ENCODE results near the gene EVC.
A peak's percentile ranks its signal among the peaks of the same experiment; 100 is the strongest.

The EVC gene

DNA sequence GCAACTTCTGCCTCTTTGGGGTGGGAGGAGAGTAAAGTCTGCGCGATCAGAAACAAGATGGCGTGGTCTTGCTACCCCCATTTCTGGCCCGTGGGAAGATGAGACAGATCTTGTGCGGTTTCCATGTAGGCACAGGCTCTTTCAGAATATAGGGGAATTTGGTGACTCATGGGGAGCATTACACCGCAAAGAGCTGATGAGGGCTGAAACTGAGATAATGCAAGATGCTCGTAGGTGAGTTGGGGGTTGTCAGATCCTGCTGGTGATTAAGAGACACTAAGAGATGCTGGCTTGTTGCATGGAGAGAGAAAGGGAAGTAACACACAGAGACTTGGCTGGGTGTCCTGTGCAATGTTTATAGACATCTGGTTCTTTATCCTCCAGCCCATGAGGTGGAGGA is 1.5 kb downstream of the EVC start:
- TF ChIP-seq, protein P1, sequence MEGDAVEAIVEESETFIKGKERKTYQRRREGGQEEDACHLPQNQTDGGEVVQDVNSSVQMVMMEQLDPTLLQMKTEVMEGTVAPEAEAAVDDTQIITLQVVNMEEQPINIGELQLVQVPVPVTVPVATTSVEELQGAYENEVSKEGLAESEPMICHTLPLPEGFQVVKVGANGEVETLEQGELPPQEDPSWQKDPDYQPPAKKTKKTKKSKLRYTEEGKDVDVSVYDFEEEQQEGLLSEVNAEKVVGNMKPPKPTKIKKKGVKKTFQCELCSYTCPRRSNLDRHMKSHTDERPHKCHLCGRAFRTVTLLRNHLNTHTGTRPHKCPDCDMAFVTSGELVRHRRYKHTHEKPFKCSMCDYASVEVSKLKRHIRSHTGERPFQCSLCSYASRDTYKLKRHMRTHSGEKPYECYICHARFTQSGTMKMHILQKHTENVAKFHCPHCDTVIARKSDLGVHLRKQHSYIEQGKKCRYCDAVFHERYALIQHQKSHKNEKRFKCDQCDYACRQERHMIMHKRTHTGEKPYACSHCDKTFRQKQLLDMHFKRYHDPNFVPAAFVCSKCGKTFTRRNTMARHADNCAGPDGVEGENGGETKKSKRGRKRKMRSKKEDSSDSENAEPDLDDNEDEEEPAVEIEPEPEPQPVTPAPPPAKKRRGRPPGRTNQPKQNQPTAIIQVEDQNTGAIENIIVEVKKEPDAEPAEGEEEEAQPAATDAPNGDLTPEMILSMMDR (IDR thresholded peaks at IDR 0.05; ENCODE audit: insufficient read depth, low read depth, low read length, missing control alignments) = no peak
- peak; percentile 70 for DNase-seq (ENCODE audit: low read depth)
- no peak overlapping the region for H3K4me3 ChIP-seq (ENCODE audit: low read depth, low read length)

DNA sequence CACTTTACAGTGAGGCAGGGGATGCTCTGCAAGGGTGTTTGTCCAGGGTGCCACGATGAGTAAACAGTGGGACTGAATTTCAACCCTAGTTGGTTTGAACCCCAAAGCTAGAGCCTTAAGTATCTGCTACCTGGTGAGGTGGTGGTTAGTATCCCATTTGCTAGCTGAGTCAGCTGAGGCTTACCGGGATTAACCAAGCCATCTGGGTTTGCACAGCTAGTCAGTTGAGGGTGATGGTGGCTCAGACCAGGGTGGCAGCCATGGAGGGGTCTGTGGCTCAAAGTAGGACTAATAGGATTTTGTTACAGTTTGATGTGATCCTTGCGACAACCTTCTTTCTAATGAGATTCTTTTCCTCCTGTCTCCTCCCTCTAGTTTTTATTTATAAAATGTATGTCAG is 1.9 kb downstream of the EVC start:
- H3K4me3 ChIP-seq (ENCODE audit: low read depth, low read length) = no peak overlapping the region
- TF ChIP-seq, protein P1 (IDR thresholded peaks at IDR 0.05; ENCODE audit: insufficient read depth, low read depth, low read length, missing control alignments) = no peak
- DNase-seq (ENCODE audit: low read depth) = no peak

DNA sequence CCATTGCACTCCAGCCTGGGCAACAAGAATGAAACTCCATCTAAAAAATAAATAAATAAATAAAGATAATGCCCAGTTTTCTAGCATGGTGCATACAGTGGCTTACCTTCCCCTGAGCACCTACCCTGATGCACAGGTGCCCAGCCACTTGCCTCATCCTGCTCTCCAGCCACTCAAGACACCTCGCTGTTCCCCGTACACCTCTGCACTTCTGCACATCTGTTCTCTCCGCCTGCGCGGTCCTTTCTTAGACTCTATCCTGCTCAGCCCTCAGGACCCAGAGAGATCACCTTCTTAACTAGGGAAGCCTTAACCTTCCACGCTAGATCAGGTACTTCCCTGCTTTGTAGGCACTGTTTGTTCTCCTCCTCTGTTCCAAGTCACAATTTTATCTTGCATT is 2.9 kb downstream of the EVC start:
- TF ChIP-seq, protein P1 (IDR thresholded peaks at IDR 0.05; ENCODE audit: insufficient read depth, low read depth, low read length, missing control alignments) = no peak
- H3K4me3 ChIP-seq (ENCODE audit: low read depth, low read length) = no peak overlapping the region
- DNase-seq (ENCODE audit: low read depth) = no peak

DNA sequence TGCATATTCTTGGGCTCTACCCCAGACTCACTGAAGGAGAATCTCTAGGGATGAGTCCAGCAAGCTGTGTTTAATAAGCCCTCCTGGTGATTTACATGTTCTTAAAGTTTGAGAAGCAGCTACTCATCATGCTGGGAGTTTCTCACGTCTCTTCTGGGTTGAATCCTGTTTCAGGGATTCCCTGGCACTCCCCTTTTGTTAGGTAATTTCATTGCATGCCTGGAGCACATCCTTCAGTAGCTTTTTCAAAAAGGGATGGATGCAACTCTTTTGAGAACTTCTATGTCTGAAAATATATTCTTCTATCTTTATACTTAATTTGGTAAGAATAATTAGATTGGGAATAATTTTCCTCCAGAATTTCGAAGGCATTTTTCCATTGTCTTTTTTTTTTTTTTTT is 4.4 kb downstream of the EVC start:
- TF ChIP-seq, protein P1 (IDR thresholded peaks at IDR 0.05; ENCODE audit: insufficient read depth, low read depth, low read length, missing control alignments) = no peak
- no peak overlapping the region for H3K4me3 ChIP-seq (ENCODE audit: low read depth, low read length)
- no peak for DNase-seq (ENCODE audit: low read depth)

DNA sequence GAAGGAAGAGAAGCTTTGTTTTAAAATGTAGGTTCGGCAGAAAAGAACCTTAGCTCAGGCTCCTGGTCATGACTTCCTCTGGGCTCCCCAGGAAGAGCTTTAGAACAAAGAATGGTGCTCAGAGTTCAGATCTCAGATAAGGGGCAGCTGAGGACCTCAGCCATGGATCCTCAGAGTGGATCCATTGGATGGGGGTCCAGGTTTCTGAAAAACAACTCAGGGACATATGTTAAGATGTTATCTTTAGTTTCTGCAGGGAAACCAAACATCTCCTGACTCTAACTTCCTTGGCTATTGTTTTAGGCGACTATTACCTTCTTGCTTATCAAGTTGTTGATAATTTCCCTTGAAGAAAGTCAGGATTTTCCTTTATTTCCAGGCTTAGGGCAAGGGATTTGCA is 5.4 kb downstream of the EVC start:
- TF ChIP-seq, protein P1 (IDR thresholded peaks at IDR 0.05; ENCODE audit: insufficient read depth, low read depth, low read length, missing control alignments) = no peak
- no peak overlapping the region for H3K4me3 ChIP-seq (ENCODE audit: low read depth, low read length)
- DNase-seq (ENCODE audit: low read depth) = no peak

DNA sequence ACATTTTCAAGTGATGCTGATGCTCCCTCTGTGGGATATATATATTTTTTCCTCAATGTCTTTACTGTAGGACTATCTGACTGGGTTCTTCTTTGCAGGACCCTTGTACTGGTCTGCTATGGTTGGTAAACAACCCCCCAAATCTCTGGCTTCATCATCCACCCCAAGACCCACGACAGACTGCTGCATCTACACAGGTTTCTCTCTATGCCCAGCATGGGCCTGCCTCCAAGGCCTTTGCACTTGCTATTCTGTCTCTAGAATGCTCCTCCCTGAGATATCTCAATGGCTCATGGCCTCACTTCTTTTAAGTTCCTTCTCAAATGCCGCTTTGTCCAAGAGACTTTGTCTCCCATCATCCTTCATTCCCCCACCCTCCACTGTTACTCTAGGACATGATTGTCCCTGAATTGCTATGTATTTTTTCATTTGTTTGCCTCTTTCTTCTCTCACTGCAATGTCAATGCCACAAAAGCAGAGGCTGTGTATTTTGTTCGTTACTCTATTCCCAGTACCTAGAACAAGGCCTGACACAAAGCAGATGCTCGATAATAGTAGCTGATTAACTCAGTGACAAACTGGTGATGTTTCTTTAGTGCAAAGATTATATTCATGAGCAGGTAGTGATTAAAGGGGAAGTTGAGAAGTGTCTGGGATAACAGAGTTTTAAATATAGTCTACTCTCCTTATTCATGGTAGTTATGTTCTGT is 6.6 kb downstream of the EVC start:
- TF ChIP-seq, protein P1 (IDR thresholded peaks at IDR 0.05; ENCODE audit: insufficient read depth, low read depth, low read length, missing control alignments) = no peak
- DNase-seq (ENCODE audit: low read depth) = no peak
- no peak overlapping the region for H3K4me3 ChIP-seq (ENCODE audit: low read depth, low read length)

DNA sequence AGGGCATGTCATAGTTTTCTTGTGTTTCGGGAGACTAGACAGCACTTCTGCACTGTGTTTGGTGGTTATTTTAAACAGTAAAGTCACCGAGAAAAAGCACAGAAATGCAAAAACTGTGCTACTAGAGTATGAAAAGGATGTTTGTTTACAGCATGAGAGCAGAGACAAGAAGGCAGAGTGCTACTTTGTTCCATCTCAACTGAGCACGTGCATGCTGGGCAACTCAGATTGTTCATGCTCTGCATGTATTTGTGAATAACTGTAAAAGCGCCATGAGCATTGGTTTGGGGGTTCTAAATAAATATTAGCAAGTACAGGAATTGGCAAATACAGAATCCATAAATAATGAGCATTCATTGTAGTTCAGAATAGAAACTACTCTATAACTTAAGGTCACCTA is 7.4 kb downstream of the EVC start:
- no peak overlapping the region for H3K4me3 ChIP-seq (ENCODE audit: low read depth, low read length)
- TF ChIP-seq, protein P1 (IDR thresholded peaks at IDR 0.05; ENCODE audit: insufficient read depth, low read depth, low read length, missing control alignments) = no peak
- DNase-seq (ENCODE audit: low read depth) = no peak

Measured in GM12865 (cell line).